ENCODE data around the gene P2RY4. TPM values are rescaled to one million over a fixed set of nuclear protein-coding genes. Genes with fewer than 3 reads are reported as not detected.

The P2RY4 gene
- polyA plus RNA-seq, 1 of the 3 experiments (the other 2 are of a cell fraction) = 0.05 TPM

DNA sequence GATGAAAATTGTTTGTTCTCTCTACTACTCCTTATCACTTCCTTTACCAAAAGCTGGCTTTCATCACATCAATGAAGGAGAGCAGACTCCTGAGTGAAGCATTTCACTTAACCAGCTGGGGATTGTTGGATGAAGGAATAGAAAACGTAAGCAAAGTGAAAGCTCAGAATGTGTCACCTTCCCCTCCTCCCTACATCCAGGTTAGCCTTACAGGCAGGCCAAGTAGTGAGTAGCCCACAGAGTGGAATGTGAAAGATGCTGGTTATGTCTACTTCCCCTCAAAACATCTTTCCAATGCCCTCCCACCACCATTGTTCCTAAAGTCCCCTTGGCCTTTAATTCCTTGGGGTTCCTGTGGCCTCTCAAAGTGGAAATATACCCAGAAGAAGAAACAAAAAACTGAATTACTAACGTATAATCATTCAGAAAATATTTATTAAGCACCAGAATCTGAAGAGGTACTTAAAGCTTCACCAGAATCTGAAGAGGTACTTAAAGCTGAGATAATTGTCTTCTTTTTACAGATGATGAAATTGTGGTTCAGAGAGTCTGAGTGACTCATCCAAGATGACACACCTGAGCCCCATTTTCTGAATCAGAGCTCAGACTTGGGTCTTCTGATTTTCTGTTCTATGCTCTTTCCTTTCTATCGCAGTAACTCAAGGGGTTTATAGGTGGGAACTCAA is 6.5 kb downstream of the P2RY4 start:
- no peaks in the 10 kb centered on the region for H3K9me2 ChIP-seq
- H3K36me3 ChIP-seq (replicated peaks in 1 of 2; ENCODE audit: control insufficient read depth in 1 of 2, insufficient read depth in 2 of 2, low read length in 1 of 2) = no peaks in the 10 kb centered on the region
- WGBS (ENCODE audit: low lambda C conversion rate) = 25% methylated on average over 3 of the region's 3 CpGs
- H3K9ac ChIP-seq = no peak overlapping the region
- no peaks in the 10 kb centered on the region for H3K9me3 ChIP-seq
- H3K79me2 ChIP-seq (ENCODE audit: insufficient read depth) = no peaks in the 10 kb centered on the region
- ChIA-PET CTCF (no interaction called here), POLR2A (no interaction called here)
- H3K4me2 ChIP-seq = no peak overlapping the region
- no peak overlapping the region for H2AFZ ChIP-seq (ENCODE audit: low read depth)
- no peak for DNase-seq
- H4K20me1 ChIP-seq (ENCODE audit: insufficient read depth) = no peaks in the 10 kb centered on the region
- H3K27me3 ChIP-seq (ENCODE audit: insufficient read depth) = no peaks in the 10 kb centered on the region
- TF ChIP-seq, protein P1, sequence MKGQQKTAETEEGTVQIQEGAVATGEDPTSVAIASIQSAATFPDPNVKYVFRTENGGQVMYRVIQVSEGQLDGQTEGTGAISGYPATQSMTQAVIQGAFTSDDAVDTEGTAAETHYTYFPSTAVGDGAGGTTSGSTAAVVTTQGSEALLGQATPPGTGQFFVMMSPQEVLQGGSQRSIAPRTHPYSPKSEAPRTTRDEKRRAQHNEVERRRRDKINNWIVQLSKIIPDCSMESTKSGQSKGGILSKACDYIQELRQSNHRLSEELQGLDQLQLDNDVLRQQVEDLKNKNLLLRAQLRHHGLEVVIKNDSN (IDR thresholded peaks at IDR 0.05; ENCODE audit: borderline replicate concordance, low read depth) = no peak
- TF ChIP-seq RFX5 (IDR thresholded peaks at IDR 0.05; ENCODE audit: low read length) = no peak
- TF ChIP-seq, protein P2, sequence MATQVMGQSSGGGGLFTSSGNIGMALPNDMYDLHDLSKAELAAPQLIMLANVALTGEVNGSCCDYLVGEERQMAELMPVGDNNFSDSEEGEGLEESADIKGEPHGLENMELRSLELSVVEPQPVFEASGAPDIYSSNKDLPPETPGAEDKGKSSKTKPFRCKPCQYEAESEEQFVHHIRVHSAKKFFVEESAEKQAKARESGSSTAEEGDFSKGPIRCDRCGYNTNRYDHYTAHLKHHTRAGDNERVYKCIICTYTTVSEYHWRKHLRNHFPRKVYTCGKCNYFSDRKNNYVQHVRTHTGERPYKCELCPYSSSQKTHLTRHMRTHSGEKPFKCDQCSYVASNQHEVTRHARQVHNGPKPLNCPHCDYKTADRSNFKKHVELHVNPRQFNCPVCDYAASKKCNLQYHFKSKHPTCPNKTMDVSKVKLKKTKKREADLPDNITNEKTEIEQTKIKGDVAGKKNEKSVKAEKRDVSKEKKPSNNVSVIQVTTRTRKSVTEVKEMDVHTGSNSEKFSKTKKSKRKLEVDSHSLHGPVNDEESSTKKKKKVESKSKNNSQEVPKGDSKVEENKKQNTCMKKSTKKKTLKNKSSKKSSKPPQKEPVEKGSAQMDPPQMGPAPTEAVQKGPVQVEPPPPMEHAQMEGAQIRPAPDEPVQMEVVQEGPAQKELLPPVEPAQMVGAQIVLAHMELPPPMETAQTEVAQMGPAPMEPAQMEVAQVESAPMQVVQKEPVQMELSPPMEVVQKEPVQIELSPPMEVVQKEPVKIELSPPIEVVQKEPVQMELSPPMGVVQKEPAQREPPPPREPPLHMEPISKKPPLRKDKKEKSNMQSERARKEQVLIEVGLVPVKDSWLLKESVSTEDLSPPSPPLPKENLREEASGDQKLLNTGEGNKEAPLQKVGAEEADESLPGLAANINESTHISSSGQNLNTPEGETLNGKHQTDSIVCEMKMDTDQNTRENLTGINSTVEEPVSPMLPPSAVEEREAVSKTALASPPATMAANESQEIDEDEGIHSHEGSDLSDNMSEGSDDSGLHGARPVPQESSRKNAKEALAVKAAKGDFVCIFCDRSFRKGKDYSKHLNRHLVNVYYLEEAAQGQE (IDR thresholded peaks at IDR 0.05; ENCODE audit: low read depth, low read length) = no peak
- TF ChIP-seq, protein P3, sequence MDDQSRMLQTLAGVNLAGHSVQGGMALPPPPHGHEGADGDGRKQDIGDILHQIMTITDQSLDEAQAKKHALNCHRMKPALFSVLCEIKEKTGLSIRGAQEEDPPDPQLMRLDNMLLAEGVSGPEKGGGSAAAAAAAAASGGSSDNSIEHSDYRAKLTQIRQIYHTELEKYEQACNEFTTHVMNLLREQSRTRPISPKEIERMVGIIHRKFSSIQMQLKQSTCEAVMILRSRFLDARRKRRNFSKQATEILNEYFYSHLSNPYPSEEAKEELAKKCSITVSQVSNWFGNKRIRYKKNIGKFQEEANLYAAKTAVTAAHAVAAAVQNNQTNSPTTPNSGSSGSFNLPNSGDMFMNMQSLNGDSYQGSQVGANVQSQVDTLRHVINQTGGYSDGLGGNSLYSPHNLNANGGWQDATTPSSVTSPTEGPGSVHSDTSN (IDR thresholded peaks at IDR 0.05) = no peak
- TF ChIP-seq CHD2 (IDR thresholded peaks at IDR 0.05; ENCODE audit: low read length, partially characterized antibody) = no peak
- TF ChIP-seq, protein P4, sequence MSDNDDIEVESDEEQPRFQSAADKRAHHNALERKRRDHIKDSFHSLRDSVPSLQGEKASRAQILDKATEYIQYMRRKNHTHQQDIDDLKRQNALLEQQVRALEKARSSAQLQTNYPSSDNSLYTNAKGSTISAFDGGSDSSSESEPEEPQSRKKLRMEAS (IDR thresholded peaks at IDR 0.05; ENCODE audit: low read depth) = no peak
- TF ChIP-seq GABPA (IDR thresholded peaks at IDR 0.05; ENCODE audit: low read depth) = no peak
- no peak for TF ChIP-seq FOSL2 (IDR thresholded peaks at IDR 0.05; ENCODE audit: borderline replicate concordance, low read depth)
- TF ChIP-seq POLR2AphosphoS5 (IDR thresholded peaks at IDR 0.05; ENCODE audit: low read depth, low read length) = no peak
- no peak for TF ChIP-seq NFIC (IDR thresholded peaks at IDR 0.05; ENCODE audit: borderline replicate concordance)
- no peak for TF ChIP-seq YY1 (IDR thresholded peaks at IDR 0.05; ENCODE audit: low read depth)
- TF ChIP-seq TAF1 (IDR thresholded peaks at IDR 0.05; ENCODE audit: borderline replicate concordance, low read depth, low read length) = no peak
- TF ChIP-seq SIN3A (IDR thresholded peaks at IDR 0.05; ENCODE audit: borderline replicate concordance, low read depth, low read length) = no peak
- TF ChIP-seq, protein P5, sequence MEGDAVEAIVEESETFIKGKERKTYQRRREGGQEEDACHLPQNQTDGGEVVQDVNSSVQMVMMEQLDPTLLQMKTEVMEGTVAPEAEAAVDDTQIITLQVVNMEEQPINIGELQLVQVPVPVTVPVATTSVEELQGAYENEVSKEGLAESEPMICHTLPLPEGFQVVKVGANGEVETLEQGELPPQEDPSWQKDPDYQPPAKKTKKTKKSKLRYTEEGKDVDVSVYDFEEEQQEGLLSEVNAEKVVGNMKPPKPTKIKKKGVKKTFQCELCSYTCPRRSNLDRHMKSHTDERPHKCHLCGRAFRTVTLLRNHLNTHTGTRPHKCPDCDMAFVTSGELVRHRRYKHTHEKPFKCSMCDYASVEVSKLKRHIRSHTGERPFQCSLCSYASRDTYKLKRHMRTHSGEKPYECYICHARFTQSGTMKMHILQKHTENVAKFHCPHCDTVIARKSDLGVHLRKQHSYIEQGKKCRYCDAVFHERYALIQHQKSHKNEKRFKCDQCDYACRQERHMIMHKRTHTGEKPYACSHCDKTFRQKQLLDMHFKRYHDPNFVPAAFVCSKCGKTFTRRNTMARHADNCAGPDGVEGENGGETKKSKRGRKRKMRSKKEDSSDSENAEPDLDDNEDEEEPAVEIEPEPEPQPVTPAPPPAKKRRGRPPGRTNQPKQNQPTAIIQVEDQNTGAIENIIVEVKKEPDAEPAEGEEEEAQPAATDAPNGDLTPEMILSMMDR (IDR thresholded peaks at IDR 0.05) = no peak
- TF ChIP-seq JUND (IDR thresholded peaks at IDR 0.05) = no peak
- no peak for TF ChIP-seq MXI1 (IDR thresholded peaks at IDR 0.05; ENCODE audit: low read depth, low read length)
- H3K4me3 ChIP-seq (ENCODE audit: low read depth in 2 of 2, low read length in 1 of 2) = no peak overlapping the region
- no peaks in the 10 kb centered on the region for H3F3A ChIP-seq (replicated peaks; ENCODE audit: insufficient read depth)
- no peak overlapping the region for H3K27ac ChIP-seq (ENCODE audit: low read depth in 2 of 2, low read length in 1 of 2)
- no peaks in the 10 kb centered on the region for H3K4me1 ChIP-seq (ENCODE audit: control insufficient read depth in 1 of 2, insufficient read depth in 2 of 2, low read depth in 1 of 2, low read length in 1 of 2)

Data from SK-N-SH (cell line).